GOT3 (cell line): ENCODE measurements around the gene BSPH1.
"Not testable (repeated sequence)": the region's sequence is repeated elsewhere in the genome, so short reads cannot be mapped to it uniquely, and the experiment has no call there.

Source experiments
- DNase-seq: peaks from one replicate; lab custom pipeline; 2025; ENCODE audit warnings: mixed read lengths; lab: John Stamatoyannopoulos, UW

BSPH1 gene

GRCh38 chr19:47920107-47920506 lies 71.9 kb downstream of the BSPH1 start:
- not testable (repeated sequence) for DNase-seq
